Esophagus squamous epithelium (tissue), 5 donors: Measurements from ENCODE around the gene COG7. TPM values are rescaled to one million over a fixed set of nuclear protein-coding genes. Genes with fewer than 3 reads are reported as not detected.

ENCODE experiments used
- DNase-seq: peaks from one replicate; lab custom pipeline; 2025; lab: John Stamatoyannopoulos, UW
- H3K27ac ChIP-seq, 4 donors: fragments of 200-600 bp; sonication (generic); one replicate each; pipeline ENCODE4 v1.5.1; 2016 to 2019; ENCODE audit warnings: mild to moderate bottlenecking in 1 of 4
- H3K27me3 ChIP-seq, 4 donors: fragments of 200-600 bp; sonication (generic); 1 replicate in 3 of 4; 2 replicates in 1 of 4; pipeline versions ENCODE4 v1.5.1 to v1.6.0; 2017 to 2021; ENCODE audit warnings: antibody characterized with exemption in 1 of 4
- H3K36me3 ChIP-seq, 3 donors: fragments of 200-600 bp; sonication (generic); one replicate each; pipeline ENCODE4 v1.5.1; 2016 to 2019
- H3K4me1 ChIP-seq, 3 donors: fragments of 200-600 bp; sonication (generic); one replicate each; pipeline ENCODE4 v1.5.1; 2017 to 2019
- H3K4me3 ChIP-seq, 4 donors: fragments of 200-600 bp; sonication (generic); 1 replicate in 3 of 4; 2 replicates in 1 of 4; pipeline ENCODE4 v1.5.1; 2016 to 2019; ENCODE audit warnings: mild to moderate bottlenecking in 2 of 4, moderate library complexity in 1 of 4
- H3K9me3 ChIP-seq, 3 donors: fragments of 200-600 bp; sonication (generic); one replicate each; pipeline ENCODE4 v1.5.1; 2016 to 2019
- POLR2A ChIP-seq, 4 donors: fragments of 450-650 bp; IDR thresholded peaks; one replicate each; pipeline ENCODE4 v1.6.1; 2017; ENCODE audit warnings: antibody characterized with exemption in 4 of 4, mild to moderate bottlenecking in 4 of 4, moderate library complexity in 3 of 4
- WGBS, 2 donors: methylation state at CpG; one replicate each; pipeline ENCODE4 v1.1.5; 2018; 5-methylcytosine and 5-hydroxymethylcytosine counted together
- intact Hi-C: fragments of 100-400 bp; cut with DNase I; formaldehyde crosslinking; loops from one replicate; pipeline ENCODE4 v1.15.0; 2022
- total RNA-seq, 4 donors: library from RNA; depleted of rRNA; stranded (reverse); fragments of >200 nt; gene quantifications; one replicate each; pipeline ENCODE4 v1.1.0, GENCODE V29; 2016
- TF ChIP-seq, protein P1 (sequence below), 6 experiments: fragments of 450-650 bp in 4 of 6; fragments of 200-600 bp in 2 of 6; sonication (generic) in 2 of 6; IDR thresholded peaks; one replicate each; pipeline ENCODE4 v1.5.1; 2016 to 2019; ENCODE audit warnings: antibody characterized with exemption in 6 of 6, mild to moderate bottlenecking in 4 of 6, moderate library complexity in 4 of 6
- donor health status: DM: yes; HTN: yes; CAD: no.

The COG7 gene
- total RNA-seq, 4 donors from 2014 or later: 10.4 to 17.6 (median 15.3) TPM

- H3K36me3 ChIP-seq: peaks cover 0 to 95% (median 29%) of the 10 kb centered on the region in 3 donors
- peaks cover 0 to 3% (median 0%) of the 10 kb centered on the region in 3 donors for H3K4me1 ChIP-seq
- DNase-seq: no peak
- TF ChIP-seq, protein P1, sequence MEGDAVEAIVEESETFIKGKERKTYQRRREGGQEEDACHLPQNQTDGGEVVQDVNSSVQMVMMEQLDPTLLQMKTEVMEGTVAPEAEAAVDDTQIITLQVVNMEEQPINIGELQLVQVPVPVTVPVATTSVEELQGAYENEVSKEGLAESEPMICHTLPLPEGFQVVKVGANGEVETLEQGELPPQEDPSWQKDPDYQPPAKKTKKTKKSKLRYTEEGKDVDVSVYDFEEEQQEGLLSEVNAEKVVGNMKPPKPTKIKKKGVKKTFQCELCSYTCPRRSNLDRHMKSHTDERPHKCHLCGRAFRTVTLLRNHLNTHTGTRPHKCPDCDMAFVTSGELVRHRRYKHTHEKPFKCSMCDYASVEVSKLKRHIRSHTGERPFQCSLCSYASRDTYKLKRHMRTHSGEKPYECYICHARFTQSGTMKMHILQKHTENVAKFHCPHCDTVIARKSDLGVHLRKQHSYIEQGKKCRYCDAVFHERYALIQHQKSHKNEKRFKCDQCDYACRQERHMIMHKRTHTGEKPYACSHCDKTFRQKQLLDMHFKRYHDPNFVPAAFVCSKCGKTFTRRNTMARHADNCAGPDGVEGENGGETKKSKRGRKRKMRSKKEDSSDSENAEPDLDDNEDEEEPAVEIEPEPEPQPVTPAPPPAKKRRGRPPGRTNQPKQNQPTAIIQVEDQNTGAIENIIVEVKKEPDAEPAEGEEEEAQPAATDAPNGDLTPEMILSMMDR (IDR thresholded peaks at IDR 0.05): no peak
- no peak for TF ChIP-seq POLR2A (IDR thresholded peaks at IDR 0.05)
- 72 to 84% methylated on average over 3 to 5 of the region's 7 CpGs for WGBS, 2 donors
- H3K4me3 ChIP-seq: no peak overlapping the region
- intact Hi-C loops: no loop called here
- H3K9me3 ChIP-seq: no peaks in the 10 kb centered on the region
- no peaks in the 10 kb centered on the region for H3K27me3 ChIP-seq
- H3K27ac ChIP-seq: peak overlapping the region in 3 of 4 donors; percentile 1 to 9 (median 7)
Observed at GRCh38 chr16:23408823-23409298, 44.1 kb downstream of the COG7 start.

GRCh38 chr16:23408242-23408822 lies 44.7 kb downstream of the COG7 start:
- Histone ChIP-seq H3K36me3 (peaks cover 0 to 95% (median 26%) of the 10 kb centered on the region in 3 donors), H3K4me1 (peaks cover 0 to 3% (median 0%) of the 10 kb centered on the region in 3 donors), H3K9me3 (no peaks in the 10 kb centered on the region), H3K27ac (peak overlapping the region in 2 of 4 donors; percentile 1 to 7), H3K4me3 (no peak overlapping the region), H3K27me3 (no peaks in the 10 kb centered on the region)
- intact Hi-C loops: no loop called here
- WGBS, 2 donors: 81 to 87% methylated on average over 5 to 9 of the region's 21 CpGs
- DNase-seq: no peak
- TF ChIP-seq, protein P1 (IDR thresholded peaks at IDR 0.05): no peak
- TF ChIP-seq POLR2A (IDR thresholded peaks at IDR 0.05): no peak

DNA sequence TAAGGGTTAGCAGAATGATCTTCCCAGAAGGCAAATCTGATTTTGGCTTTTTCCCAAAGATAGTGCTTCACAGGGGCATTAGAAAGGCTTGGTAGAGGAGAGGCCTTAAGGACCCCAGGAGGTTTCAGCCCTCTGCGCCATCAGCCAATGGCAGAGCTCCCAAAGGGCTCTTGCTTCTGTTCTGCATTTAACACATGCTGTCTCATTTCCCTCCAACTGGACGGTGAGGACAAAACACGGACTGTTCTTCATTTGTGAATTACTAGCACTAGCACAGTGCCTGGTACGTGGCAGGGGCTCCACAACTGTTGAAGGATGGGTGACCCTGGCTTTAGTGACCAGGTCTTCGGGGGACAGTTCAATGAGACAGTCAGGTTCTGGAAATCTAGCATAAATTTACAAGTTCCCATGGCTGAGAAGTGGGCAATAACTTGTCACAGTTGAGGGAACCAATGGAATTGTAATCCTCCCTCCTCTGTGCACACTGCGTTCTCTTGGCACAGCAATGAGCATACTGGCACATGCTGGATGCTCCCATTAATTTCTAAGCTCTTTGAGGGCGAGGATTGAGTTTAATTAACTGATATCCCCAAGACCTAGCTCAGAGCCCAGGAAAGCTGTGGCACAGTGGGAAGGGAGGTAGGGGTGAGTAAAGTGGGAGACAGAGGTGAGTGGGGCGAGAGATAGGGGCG lies 45.4 kb downstream of the COG7 start:
- 98% methylated on average over 6 to 7 of the region's 9 CpGs for WGBS, 2 donors
- Histone ChIP-seq H3K27me3 (no peaks in the 10 kb centered on the region), H3K9me3 (no peaks in the 10 kb centered on the region), H3K4me1 (peaks cover 0 to 3% (median 0%) of the 10 kb centered on the region in 3 donors), H3K36me3 (peaks cover 0 to 95% (median 25%) of the 10 kb centered on the region in 3 donors), H3K4me3 (no peak overlapping the region), H3K27ac (no peak overlapping the region)
- intact Hi-C loops: no loop called here
- DNase-seq: no peak
- TF ChIP-seq POLR2A (IDR thresholded peaks at IDR 0.05): no peak
- TF ChIP-seq, protein P1 (IDR thresholded peaks at IDR 0.05): no peak

DNA sequence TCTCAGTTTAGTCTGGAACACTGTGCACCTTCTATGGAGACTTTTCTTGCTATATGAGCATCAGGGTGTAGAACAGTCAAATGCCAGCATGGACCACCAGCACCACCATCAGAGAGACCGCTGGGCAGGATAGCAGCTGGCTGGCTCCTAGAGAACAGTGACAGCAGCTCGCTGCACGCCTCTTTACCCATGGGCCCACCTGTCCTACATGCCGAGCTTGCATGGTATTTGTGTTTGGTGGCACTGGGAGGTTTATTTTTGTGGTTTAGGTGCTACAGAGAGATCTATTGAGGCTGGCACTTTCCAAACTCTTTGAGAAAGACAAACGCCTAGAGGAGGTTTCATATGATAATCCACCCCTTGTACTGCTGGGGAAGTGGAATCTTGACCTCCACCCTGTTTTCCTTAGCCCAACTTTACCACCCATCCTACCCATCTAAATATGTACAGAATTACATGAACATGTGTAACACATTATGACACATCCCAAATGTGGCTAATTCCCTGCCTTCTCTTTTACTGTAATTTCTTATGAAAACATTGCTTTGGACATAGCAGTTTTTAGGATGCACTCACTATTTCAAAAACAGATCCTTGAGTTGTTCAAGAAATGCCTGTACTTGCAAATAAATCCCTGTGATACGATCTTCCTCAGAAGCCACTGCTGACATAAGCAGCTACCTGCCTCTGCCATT lies 46.3 kb downstream of the COG7 start:
- intact Hi-C loops: no loop called here
- Histone ChIP-seq H3K27me3 (no peaks in the 10 kb centered on the region), H3K27ac (no peak overlapping the region), H3K36me3 (peaks cover 0 to 95% (median 20%) of the 10 kb centered on the region in 3 donors), H3K4me1 (peaks cover 0 to 3% (median 0%) of the 10 kb centered on the region in 3 donors), H3K4me3 (no peak overlapping the region), H3K9me3 (no peaks in the 10 kb centered on the region)
- DNase-seq: no peak
- WGBS, 2 donors: 82 to 86% methylated on average over 5 to 6 of the region's 6 CpGs
- TF ChIP-seq, protein P1 (IDR thresholded peaks at IDR 0.05): no peak
- TF ChIP-seq POLR2A (IDR thresholded peaks at IDR 0.05): no peak
